HFFc6 (cell line): ENCODE results near the gene SPATA45. TPM values are rescaled to one million over a fixed set of nuclear protein-coding genes. Genes with fewer than 3 reads are reported as not detected.
A peak's percentile ranks its signal among the peaks of the same experiment; 100 is the strongest.

Source experiments
- DNase-seq: peaks from one replicate; pipeline ENCODE4 v3.0.0-alpha.2; 2018
- H3K27ac Mint-ChIP-seq: 2 replicates; pipeline ENCODE4 v1.8.0; 2020; ENCODE audit warnings: mild to moderate bottlenecking, mixed read lengths
- H3K27me3 Mint-ChIP-seq: 2 replicates; pipeline ENCODE4 v1.8.0; 2021; ENCODE audit warnings: mild to moderate bottlenecking, moderate library complexity, mixed read lengths; ENCODE audit not compliant: insufficient read depth
- H3K36me3 Mint-ChIP-seq: 2 replicates; pipeline ENCODE4 v1.8.0; 2021; ENCODE audit warnings: low read depth, mixed read lengths
- H3K4me1 Mint-ChIP-seq: 2 replicates; pipeline ENCODE4 v1.8.0; 2020; ENCODE audit warnings: low read depth, mixed read lengths
- H3K4me3 Mint-ChIP-seq: 2 replicates; pipeline ENCODE4 v1.8.0; 2020; ENCODE audit warnings: mild to moderate bottlenecking, moderate library complexity, mixed read lengths
- H3K9me3 Mint-ChIP-seq: 2 replicates; pipeline ENCODE4 v1.8.0; 2020; ENCODE audit warnings: mild to moderate bottlenecking, mixed read lengths
- total RNA-seq, 6 experiments: library from RNA; stranded (reverse); fragmentation: NEBNext Ultra II Directional; extraction: Animal tissue kit (Norgen Biotek cat#: 25700); gene quantifications; 2 replicates in 1 of 6; 3 replicates in 5 of 6; pipeline ENCODE4 v1.2.3, GENCODE V29; 2021
- TF ChIP-seq, protein P1 (sequence below): fragments of 200-600 bp; sonication (generic); IDR thresholded peaks from 2 replicates; pipeline ENCODE4 v1.5.0; 2021; ENCODE audit warnings: antibody characterized with exemption, mild to moderate bottlenecking

Gene SPATA45
- total RNA-seq, 6 experiments from 2014 or later, result not detected

DNA sequence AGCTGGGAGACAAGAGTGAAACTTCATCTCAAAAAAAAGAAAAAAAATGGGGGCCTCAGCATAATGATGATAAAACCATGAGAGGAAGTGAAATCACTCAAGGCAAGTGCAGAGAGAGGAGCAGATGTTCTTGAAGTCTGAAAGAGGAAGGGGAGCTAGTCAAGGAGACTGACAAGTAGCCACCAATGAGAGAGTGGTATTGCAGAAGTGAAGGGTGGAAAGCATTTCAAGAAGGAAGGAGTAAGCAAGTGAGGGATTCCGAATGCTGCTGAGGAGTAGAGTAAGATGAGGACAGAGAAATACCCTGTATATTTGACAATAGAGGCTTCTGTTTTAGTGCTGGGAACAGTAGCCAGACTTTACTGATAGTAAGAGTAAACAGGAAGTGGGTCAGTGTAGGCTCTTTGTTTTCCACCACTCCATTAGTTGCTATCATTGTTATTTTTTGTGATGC, 52.9 kb downstream of the SPATA45 start:
- DNase-seq, result no peak
- Mint-ChIP-seq H3K36me3 (peaks cover 11% of the 10 kb centered on the region), H3K9me3 (no peaks in the 10 kb centered on the region), H3K4me1 (peaks cover 34% of the 10 kb centered on the region), H3K4me3 (no peak overlapping the region), H3K27ac (no peak overlapping the region), H3K27me3 (peaks cover 2% of the 10 kb centered on the region; the same call in 1 of the 2 replicates)
- TF ChIP-seq, protein P1, sequence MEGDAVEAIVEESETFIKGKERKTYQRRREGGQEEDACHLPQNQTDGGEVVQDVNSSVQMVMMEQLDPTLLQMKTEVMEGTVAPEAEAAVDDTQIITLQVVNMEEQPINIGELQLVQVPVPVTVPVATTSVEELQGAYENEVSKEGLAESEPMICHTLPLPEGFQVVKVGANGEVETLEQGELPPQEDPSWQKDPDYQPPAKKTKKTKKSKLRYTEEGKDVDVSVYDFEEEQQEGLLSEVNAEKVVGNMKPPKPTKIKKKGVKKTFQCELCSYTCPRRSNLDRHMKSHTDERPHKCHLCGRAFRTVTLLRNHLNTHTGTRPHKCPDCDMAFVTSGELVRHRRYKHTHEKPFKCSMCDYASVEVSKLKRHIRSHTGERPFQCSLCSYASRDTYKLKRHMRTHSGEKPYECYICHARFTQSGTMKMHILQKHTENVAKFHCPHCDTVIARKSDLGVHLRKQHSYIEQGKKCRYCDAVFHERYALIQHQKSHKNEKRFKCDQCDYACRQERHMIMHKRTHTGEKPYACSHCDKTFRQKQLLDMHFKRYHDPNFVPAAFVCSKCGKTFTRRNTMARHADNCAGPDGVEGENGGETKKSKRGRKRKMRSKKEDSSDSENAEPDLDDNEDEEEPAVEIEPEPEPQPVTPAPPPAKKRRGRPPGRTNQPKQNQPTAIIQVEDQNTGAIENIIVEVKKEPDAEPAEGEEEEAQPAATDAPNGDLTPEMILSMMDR, result no peak

DNA sequence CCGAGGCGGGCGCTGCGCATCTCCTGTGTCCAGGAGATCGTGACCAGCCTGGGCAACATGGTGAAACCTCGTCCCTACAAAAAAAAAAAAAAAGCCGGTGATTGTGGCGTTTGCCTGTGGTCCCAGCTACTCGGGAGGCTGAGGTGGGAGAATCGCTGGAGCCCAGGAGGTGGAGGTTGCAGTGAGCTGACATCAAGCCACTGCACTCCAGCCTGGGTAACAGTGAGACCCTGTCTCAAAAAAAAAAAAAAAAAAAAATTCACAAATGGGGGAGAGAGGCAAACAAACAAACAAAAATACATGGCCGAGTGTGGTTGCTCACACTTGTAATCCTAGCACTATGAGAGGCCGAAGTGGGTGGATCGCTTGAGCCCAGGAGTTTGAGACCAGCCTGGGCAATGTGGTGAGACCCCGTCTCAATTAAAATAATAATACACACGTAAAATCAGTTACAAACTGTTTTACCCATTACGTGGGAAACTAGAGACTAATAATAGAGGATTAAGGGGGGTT, 55.0 kb downstream of the SPATA45 start:
- H3K27me3 Mint-ChIP-seq, result peaks cover 2% of the 10 kb centered on the region; the same call in 1 of the 2 replicates
- H3K36me3 Mint-ChIP-seq, result peaks cover 5% of the 10 kb centered on the region
- no peaks in the 10 kb centered on the region for H3K9me3 Mint-ChIP-seq
- H3K4me1 Mint-ChIP-seq, result peaks cover 34% of the 10 kb centered on the region
- H3K4me3 Mint-ChIP-seq, result peak overlapping the region; percentile 94
- TF ChIP-seq, protein P1, result no peak
- H3K27ac Mint-ChIP-seq, result peak overlapping the region; percentile 97
- DNase-seq, result no peak

DNA sequence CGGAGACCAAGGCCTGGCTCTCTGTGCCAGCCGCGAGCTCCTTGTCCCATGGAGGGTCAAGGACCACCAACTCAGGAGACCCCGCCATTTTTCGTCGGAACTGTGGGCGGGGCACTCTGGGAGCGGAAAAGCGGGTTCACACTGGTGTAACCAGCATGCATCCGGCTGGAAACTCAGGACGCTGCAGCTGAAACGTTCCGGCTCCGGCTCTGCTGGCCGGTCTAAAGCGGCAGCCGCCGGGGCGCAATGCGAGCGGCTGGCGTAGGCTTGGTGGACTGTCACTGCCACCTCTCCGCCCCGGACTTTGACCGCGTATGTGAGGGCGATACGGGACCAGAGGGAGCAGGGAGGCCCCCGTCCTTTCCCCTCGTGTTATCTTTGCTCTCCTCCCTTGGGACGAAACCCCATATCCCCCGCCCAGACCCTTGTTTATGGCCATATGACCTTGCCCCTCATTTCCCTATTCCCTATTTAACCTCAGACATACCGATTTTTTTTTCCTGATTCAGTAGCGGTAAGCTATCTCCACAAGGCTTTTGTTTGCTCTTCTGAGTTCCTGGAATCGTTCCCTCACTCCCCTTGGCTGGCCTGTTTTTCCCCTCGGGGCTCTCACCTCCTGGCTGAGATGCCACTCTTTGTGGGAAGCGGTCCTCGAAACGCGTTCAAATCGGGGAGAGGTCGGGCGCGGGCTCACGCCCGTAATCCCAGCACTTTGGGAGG, 55.6 kb downstream of the SPATA45 start, which contains the start of the genes NSL1 and TATDN3:
Gene NSL1, minus strand, starts transcription at position 102 of the 720 bp plus-strand sequence. Its CDS starts 14 bp downstream, at position 88.
Gene TATDN3, plus strand, starts transcription at position 219 of the 720 bp plus-strand sequence. Its CDS starts 28 bp downstream, at position 247.
- H3K9me3 Mint-ChIP-seq, result no peaks in the 10 kb centered on the region
- peak; percentile 92 for DNase-seq
- H3K27ac Mint-ChIP-seq, result peak within 1 kb of the TSS; percentile 97
- TF ChIP-seq, protein P1, result no peak
- H3K36me3 Mint-ChIP-seq, result peaks cover 5% of the 10 kb centered on the region
- H3K4me1 Mint-ChIP-seq, result peaks cover 29% of the 10 kb centered on the region
- H3K4me3 Mint-ChIP-seq, result peak within 1 kb of the TSS; percentile 94
- peaks cover 2% of the 10 kb centered on the region; the same call in 1 of the 2 replicates for H3K27me3 Mint-ChIP-seq

DNA sequence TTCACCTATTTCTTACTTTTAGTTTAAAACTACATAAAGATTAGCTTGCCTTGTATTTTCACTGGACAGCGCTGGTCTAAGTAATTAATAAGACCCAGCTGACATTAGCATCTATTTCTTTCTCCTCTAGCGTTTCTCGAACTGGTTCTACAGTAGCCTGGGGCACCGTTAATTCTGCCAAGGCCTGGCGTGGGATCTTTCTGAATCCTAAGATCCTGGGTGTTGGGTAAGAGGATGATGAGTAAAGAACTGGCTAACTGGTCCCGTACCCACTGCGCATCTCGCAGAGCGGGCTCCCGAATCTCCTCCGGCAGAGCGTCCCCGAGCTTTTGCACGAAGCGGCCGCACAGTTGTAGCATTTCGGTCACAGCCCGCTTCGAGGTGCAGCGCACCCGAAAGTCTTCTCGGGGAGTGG, 56.2 kb downstream of the SPATA45 start:
- H3K9me3 Mint-ChIP-seq, result no peaks in the 10 kb centered on the region
- TF ChIP-seq, protein P1, result no peak
- DNase-seq, result peak; percentile 84

DNA sequence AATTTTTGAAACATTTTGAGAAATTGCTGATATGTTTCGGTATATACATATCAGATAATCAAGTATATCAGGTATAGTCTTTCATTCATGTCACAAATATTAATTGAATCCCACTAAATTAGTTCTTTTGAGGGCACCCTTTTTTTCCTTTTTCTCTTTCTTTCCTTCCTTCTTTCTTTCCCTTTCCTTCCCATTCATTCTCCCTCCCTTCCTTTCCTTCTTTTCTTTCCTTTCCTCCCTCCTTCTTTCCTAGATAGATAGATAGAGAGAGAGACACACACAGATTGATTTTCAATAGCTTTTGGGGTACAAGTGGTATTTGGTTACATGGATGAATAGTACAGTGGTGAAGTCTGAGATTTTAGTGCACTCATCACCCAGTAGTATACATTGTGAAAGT, 61.6 kb downstream of the SPATA45 start:
- Mint-ChIP-seq H3K9me3 (no peaks in the 10 kb centered on the region), H3K36me3 (peaks cover 7% of the 10 kb centered on the region), H3K27me3 (0 out of 2 replicates have a peak, but pooled peaks cover 2% of the 10 kb centered on the region), H3K27ac (0 out of 2 replicates have a peak overlapping the region, but pooled peaks have one; percentile 4), H3K4me3 (no peak overlapping the region), H3K4me1 (peaks cover 17% of the 10 kb centered on the region)
- DNase-seq, result no peak
- TF ChIP-seq, protein P1, result no peak

More for the DNA sequence above, 56.2 kb downstream of the SPATA45 start:
- Mint-ChIP-seq H3K4me3 (peak overlapping the region; percentile 94), H3K4me1 (peaks cover 29% of the 10 kb centered on the region), H3K36me3 (peaks cover 5% of the 10 kb centered on the region), H3K27ac (peak overlapping the region; percentile 97), H3K27me3 (peaks cover 2% of the 10 kb centered on the region; the same call in 1 of the 2 replicates)
